NCI-H2107 treated with DMSO at 0.1 percent for 48 hours (cell line): Measurements from ENCODE around the gene BRI3.

Source experiments
- DNase-seq: peaks from one replicate; lab custom pipeline; 2025; ENCODE audit not compliant: unreplicated experiment; lab: John Stamatoyannopoulos, UW

BRI3 gene

GRCh38 chr7:98280791-98281756 is at the start of gene BRI3:
Gene BRI3, plus strand, starts transcription at chr7:98281686. Its CDS starts 110 bp downstream, at chr7:98281796.
- peak; percentile 81 for DNase-seq

GRCh38 chr7:98232263-98232585 is 49.3 kb upstream of the BRI3 start:
- DNase-seq: no peak

DNA sequence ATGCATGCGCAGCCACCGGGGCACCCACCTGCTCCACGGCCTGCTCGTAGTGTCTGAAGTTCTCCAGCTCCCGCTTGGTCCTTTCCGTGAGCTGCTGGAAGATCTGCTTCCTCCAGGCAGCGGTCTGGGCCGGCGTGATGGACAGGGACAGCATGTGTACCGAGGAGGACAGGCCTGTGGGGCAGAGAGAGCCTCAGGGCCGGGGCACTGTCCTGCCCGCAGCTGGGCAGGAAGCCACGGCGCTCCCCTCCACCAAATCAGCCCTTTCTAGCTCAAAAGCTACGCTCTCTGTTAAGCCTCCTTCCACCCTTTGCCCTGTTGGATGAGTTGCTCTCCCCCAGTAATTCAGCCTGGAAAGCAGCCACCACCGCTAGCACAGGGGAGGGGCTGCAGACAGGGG is 48.7 kb upstream of the BRI3 start:
- DNase-seq: no peak

DNA sequence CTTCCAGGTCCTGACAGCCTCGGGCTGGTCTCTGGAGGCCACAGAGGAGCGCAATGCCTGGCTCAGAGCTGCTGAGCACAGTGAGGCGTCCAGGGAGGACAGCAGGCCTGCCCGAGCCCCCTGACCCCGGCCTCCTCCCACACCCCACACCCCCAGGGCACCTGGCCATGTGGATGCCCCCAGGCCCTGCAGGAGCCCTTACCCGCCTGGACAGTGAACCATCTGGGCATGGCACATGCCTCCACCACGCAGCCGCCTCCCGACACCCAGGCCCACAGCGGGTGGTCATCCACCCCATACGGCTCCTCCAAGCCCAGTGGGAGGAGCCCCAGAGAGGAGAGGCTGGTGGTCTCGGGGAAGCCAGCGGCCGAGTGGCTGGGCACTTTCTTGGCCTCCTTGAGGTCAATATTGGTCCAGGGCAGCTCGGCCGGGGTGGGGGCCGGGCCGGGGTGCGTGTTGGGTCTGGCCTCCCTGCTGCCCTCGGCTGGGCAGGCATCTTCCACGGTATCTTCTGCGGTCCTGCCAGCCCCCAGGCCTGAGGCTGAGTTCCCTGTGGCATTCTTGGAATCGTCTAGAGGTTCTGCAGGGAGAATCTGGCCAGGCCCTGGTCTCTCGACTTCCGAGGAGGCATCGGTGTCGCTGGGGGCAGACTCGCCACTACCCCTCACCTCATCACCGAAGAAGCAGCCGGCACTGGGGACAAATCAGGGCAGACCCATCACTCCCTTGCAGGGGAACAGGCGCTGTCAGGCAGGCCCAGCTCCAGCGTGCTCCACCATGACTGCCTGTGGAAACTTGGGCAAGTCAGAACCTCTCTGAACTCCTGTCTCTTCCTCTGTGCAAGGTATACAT is 48.0 kb upstream of the BRI3 start:
- DNase-seq: no peak

DNA sequence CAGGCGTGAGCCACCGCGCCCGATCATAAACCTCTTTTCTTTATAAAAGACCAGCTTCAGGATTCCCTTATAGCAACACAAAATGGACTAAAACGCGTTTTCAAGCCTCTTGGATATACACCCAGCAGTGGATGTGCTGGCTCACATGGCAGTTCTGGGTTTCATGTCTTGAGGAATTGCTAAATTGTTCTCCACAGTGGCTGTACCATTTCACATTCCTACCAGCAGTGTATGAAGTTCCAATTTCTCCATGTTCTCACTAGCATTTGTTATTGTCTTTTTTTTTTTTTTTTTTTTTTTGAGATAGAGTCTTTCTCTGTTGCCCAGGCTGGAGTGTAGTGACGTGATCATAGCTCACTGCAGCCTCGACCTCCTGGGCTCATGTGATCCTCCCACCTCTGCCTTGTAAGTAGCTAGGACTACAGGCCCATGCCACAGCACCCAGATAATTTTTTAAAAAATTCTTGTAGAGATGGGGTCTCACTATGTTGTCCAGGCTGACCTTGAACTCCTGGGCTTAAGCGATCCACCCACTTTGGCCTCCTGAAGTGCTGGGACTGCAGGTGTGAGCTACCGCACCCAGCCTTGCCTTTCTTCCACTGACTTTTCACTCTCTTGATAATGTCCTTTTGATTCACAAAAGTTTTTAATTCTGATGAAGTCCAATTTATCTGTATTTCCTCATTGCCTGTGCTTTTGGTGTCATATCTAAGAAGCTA is 46.9 kb upstream of the BRI3 start:
- no peak for DNase-seq

DNA sequence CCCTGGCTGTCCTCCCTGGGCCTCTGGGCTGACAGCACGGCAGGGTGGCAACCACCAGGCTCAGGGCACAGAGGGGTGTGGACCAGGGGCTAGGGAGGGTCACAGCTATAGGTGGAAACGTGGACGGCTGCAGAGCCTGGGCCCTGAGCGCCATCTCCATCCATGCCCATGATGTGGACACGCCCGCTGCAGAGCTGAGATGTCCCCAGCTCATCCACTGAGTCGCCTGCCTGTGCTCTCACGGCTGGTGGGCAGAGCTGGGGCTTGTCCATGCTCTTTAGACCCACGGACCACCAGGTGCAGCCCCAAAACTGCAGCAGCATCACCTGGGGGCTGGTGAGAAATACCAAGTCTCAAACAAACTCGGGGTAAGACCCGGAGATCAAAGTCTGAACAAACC is 45.6 kb upstream of the BRI3 start:
- no peak for DNase-seq

DNA sequence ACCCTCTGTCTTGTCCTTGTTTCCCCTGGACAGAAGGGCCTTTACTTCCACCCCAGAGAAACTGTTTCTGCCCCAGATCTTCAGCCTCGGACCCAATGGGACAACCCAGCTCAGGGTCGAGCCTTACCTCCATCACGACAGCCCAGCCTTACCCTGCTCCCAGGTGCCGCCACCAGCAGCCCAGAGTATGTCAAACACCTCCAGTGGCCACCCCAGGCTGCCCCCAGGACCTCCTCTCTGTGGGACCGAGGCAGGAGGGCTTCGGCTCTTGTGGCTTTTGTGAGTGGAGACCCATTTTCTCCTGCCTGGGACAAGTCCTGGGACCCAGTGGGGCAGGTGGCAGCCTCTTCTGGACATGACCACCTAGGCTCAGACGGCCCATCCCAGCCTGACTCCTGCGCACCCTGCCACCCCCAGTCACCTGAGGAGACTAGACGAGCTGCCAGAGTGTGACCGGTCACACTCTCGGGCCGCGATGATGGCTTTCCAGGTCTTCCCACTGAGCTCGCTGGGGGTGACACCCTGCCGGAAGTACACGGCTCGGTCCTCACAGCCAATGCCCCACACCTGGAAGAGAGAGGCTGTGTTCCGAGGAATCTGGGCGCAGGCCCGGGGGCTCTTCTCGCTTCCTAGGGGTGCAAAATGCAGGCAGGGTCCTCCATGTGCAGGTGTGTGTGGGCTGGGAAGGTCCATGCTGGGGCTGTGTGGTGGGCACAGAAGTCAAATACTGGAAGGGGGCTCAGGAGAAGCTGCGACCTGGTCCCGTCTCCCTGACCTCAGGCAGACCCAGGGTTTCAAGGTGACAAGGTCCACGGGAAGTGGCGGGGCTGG is 44.9 kb upstream of the BRI3 start:
- no peak for DNase-seq

- DNase-seq: no peak
Observed at GRCh38 chr7:98238076-98238475, 43.4 kb upstream of the BRI3 start.

GRCh38 chr7:98238976-98239375 is 42.5 kb upstream of the BRI3 start:
- no peak for DNase-seq

GRCh38 chr7:98240961-98241673 is 40.4 kb upstream of the BRI3 start:
- no peak for DNase-seq

GRCh38 chr7:98241674-98242241 is 39.7 kb upstream of the BRI3 start:
- no peak for DNase-seq

GRCh38 chr7:98242342-98242741 is 39.1 kb upstream of the BRI3 start:
- no peak for DNase-seq

DNA sequence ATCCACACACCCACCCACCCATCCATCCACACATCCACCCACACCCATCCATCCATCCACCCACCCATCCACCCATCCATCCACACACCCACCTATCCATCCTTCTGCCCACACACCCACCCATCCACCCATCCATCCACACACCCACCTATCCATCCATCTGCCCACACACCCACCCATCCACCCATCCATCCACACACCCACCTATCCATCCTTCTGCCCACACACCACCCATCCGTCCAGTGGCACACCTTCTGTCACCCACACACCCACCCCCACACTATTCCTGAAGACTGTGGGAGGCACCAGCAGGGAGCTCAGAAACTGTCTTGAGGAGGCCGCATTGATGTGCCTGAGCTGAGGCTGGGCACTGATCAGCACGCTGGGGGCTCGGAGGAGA is 38.6 kb upstream of the BRI3 start:
- no peak for DNase-seq

- DNase-seq: no peak
Observed at GRCh38 chr7:98244871-98245270, 36.6 kb upstream of the BRI3 start.

DNA sequence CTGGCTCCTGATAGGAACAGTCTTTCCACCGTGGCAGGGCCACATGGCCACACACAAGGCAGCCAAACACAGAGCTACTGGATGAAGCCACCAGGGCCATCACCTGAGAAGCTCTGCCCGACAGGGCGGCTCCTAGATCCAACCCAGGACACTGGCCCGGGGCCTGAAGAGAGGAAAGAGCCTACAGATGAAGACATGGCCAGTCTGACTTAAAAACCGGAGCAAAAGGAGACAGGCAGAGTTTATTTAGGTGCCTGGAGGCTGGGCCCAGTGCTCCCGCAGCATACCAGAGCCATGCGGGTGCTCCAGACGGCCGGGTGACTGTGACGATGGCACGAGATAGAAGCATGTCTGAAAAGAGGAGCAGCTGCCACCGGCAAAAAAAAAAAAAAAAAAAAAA is 33.3 kb upstream of the BRI3 start:
- no peak for DNase-seq

DNA sequence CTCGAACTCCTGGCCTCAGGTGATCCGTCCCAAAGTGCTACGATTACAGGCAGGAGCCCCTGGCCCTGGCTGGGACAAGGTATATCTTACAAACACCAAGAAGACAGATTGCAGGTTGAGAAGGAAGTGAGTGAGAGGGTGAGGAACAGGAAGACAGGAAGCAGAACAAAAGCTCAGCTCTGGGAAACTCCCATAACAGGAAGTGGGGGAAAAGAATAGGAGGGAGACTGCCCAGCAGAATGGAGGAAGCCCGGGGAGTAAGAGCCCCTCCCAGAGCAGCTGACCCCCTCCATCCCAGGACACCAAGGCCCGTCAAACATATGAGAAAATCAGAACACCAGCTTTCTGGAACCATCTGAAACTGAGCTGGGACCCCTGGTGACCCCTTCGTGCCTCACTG is 32.4 kb upstream of the BRI3 start:
- no peak for DNase-seq

DNA sequence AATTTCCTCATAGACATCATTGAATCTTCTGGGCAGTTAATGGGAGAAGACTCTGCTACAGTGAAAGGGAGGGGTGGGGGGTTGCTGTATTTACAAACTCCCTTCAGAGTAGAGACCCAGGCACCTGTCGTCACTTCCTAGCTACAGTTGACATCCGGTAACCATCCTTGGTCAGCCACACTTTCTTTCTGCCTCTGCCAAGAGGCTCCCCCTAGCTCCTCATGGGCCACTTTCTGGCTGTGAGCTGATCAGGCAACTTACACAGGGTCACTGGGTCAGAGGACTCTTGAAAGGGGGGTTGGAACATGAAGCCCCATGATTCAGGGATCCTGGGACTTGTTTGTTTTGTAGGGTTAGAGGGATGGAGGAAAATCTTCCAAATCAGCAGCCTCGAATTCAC is 30.7 kb upstream of the BRI3 start:
- DNase-seq: no peak

GRCh38 chr7:98251231-98251600 is 30.3 kb upstream of the BRI3 start:
- no peak for DNase-seq

DNA sequence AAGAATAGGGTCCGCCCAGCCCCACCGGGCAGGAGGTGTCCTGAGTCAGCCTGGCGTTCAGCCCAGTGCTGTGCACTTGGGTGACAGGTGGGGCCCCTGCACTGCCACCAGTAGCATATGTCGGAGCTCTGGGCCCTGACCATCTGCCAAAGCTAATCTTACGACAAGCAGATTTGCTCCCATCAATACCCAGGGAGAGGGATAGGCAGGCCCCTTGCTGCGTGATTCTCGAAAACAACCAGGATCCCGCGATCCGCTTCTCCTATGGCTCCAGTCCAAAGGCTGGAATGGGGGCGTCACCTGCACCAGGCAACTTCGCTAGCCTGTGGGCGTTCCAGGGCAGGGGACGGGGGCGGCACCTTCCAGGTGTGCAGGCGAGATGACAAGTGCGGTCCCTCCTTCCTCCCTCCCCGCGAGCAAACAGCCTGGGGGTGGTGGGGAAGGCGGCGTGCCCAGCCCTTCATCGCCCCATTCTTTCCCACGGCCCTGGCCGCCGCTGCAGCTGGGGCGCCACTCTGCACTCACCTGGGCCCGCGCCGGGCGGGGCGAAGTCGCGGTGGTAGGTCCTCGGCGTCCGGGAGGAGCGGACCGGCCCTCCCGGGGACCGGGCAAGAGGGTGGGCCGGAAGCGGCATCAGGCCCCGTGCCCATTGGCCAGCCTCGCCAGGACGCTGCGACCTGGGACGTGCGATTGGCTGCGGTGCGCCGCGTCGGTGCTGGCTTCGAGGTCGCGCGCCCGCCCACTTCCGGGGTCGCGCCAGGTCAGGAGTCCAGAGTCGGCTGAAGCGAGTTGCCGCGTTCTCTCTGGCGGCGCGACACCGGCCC is 29.7 kb upstream of the BRI3 start, which contains the start of gene TECPR1:
Gene TECPR1, minus strand, starts transcription at position 632 of the 824 bp plus-strand sequence. CDS start 6,086 bp downstream, outside the sequence.
- peak; percentile 88 for DNase-seq
